CD14-positive monocyte (primary cell): ENCODE data around the gene TMCC1. TPM values are rescaled to one million over a fixed set of nuclear protein-coding genes. Genes with fewer than 3 reads are reported as not detected.
A peak's percentile ranks its signal among the peaks of the same experiment; 100 is the strongest.
"Not testable (repeated sequence)": the region's sequence is repeated elsewhere in the genome, so short reads cannot be mapped to it uniquely, and the experiment has no call there.

Experiments used
- DNase-seq, 3 donors: peaks; one replicate each; pipeline ENCODE4 v3.0.0-alpha.2; 2011 to 2022
- H2AFZ ChIP-seq: 2 replicates; pipeline ENCODE4 v1.6.0; 2012; ENCODE audit warnings: mild to moderate bottlenecking, low read depth, low read length, inconsistent platforms; ENCODE audit not compliant: insufficient read depth, poor library complexity, severe bottlenecking
- H3K27ac ChIP-seq, 2 donors: 1 replicate in 1 of 2; 2 replicates in 1 of 2; pipeline ENCODE4 v1.5.1; 2012 to 2013; ENCODE audit warnings: low read length in 2 of 2, control low read depth in 1 of 2, inconsistent platforms in 1 of 2, low read depth in 1 of 2, mild to moderate bottlenecking in 1 of 2
- H3K27me3 ChIP-seq, 2 donors: one replicate each; pipeline versions ENCODE4 v1.6.0 to v1.6.1; 2011 to 2013; ENCODE audit warnings: low read length in 2 of 2; ENCODE audit not compliant: control insufficient read depth in 2 of 2, insufficient read depth in 2 of 2
- H3K36me3 ChIP-seq, 2 donors: replicated peaks in 1 of 2; 1 replicate in 1 of 2; 2 replicates in 1 of 2; pipeline versions ENCODE4 v1.5.1 to v1.6.1; 2012 to 2013; ENCODE audit warnings: low read length in 2 of 2, control low read depth in 1 of 2, inconsistent platforms in 1 of 2, mild to moderate bottlenecking in 1 of 2; ENCODE audit not compliant: insufficient read depth in 2 of 2, control insufficient read depth in 1 of 2
- H3K4me1 ChIP-seq, 2 donors: 1 replicate in 1 of 2; 2 replicates in 1 of 2; pipeline versions ENCODE4 v1.5.1 to v1.6.1; 2012 to 2013; ENCODE audit warnings: low read length in 2 of 2, control low read depth in 1 of 2, inconsistent platforms in 1 of 2, mild to moderate bottlenecking in 1 of 2, moderate library complexity in 1 of 2; ENCODE audit not compliant: insufficient read depth in 2 of 2, control insufficient read depth in 1 of 2
- H3K4me2 ChIP-seq: replicated peaks from 2 replicates; pipeline ENCODE3; 2012; ENCODE audit warnings: low read length, moderate library complexity, mild to moderate bottlenecking; ENCODE audit not compliant: poor library complexity, severe bottlenecking; ENCODE audit errors: extremely low read depth
- H3K4me3 ChIP-seq, 3 experiments: fragments of 200-600 bp in 1 of 3; sonication (generic) in 1 of 3; replicated peaks in 1 of 3; 1 replicate in 2 of 3; 2 replicates in 1 of 3; pipeline ENCODE4 v1.5.1; 2011 to 2013; ENCODE audit warnings: low read length in 3 of 3, mild to moderate bottlenecking in 3 of 3, control low read depth in 2 of 3, low read depth in 2 of 3, inconsistent platforms in 1 of 3, moderate library complexity in 1 of 3
- H3K79me2 ChIP-seq: 2 replicates; pipeline ENCODE4 v1.6.0; 2012; ENCODE audit warnings: mild to moderate bottlenecking, control low read depth, inconsistent platforms, low read length, moderate library complexity; ENCODE audit not compliant: insufficient read depth
- H3K9ac ChIP-seq: 2 replicates; pipeline ENCODE4 v1.6.0; 2017; ENCODE audit warnings: low read length, mild to moderate bottlenecking; ENCODE audit not compliant: insufficient read depth, poor library complexity, severe bottlenecking
- H3K9me3 ChIP-seq, 2 donors: replicated peaks in 1 of 2; 1 replicate in 1 of 2; 2 replicates in 1 of 2; pipeline versions ENCODE4 v1.5.1 to v1.6.1; 2012 to 2013; ENCODE audit warnings: low read length in 2 of 2, control low read depth in 1 of 2; ENCODE audit not compliant: control insufficient read depth in 1 of 2, insufficient read depth in 1 of 2
- H4K20me1 ChIP-seq: 2 replicates; pipeline ENCODE4 v1.6.0; 2012; ENCODE audit warnings: mild to moderate bottlenecking, low read length, control low read depth, moderate library complexity; ENCODE audit not compliant: insufficient read depth
- H3K27ac Mint-ChIP-seq, 7 donors: one replicate each; pipeline ENCODE4 v1.8.0; 2020; ENCODE audit warnings: mild to moderate bottlenecking in 7 of 7, mixed read lengths in 7 of 7, moderate library complexity in 6 of 7, inconsistent platforms in 2 of 7
- H3K27me3 Mint-ChIP-seq, 3 donors: one replicate each; pipeline ENCODE4 v1.8.0; 2021 to 2022; ENCODE audit warnings: low read depth in 3 of 3, mild to moderate bottlenecking in 3 of 3, mixed read lengths in 3 of 3, moderate library complexity in 3 of 3, inconsistent platforms in 1 of 3
- H3K36me3 Mint-ChIP-seq, 2 donors: one replicate each; pipeline ENCODE4 v1.8.0; 2020; ENCODE audit warnings: mixed read lengths in 2 of 2, inconsistent platforms in 1 of 2, mild to moderate bottlenecking in 1 of 2
- H3K4me1 Mint-ChIP-seq: one replicate; pipeline ENCODE4 v1.8.0; 2020; ENCODE audit warnings: mild to moderate bottlenecking, mixed read lengths
- H3K4me3 Mint-ChIP-seq, 2 donors: one replicate each; pipeline ENCODE4 v1.8.0; 2020; ENCODE audit warnings: mild to moderate bottlenecking in 2 of 2, mixed read lengths in 2 of 2, moderate library complexity in 1 of 2
- H3K9me3 Mint-ChIP-seq, 7 donors: one replicate each; pipeline ENCODE4 v1.8.0; 2020 to 2022; ENCODE audit warnings: mixed read lengths in 7 of 7, mild to moderate bottlenecking in 6 of 7, moderate library complexity in 6 of 7, inconsistent platforms in 2 of 7
- CTCF ChIP-seq: fragments of 200-600 bp; IDR thresholded peaks from one replicate; pipeline ENCODE4 v1.8.0; 2022; ENCODE audit warnings: antibody characterized with exemption, mild to moderate bottlenecking
- WGBS: methylation state at CpG from one replicate; pipeline ENCODE4 v1.1.5; 2013; ENCODE audit warnings: missing lambda C conversion rate; ENCODE audit not compliant: insufficient coverage; 5-methylcytosine and 5-hydroxymethylcytosine counted together
- intact Hi-C, 2 donors: fragments of 100-400 bp; cut with micrococcal nuclease; formaldehyde crosslinking; loops; one replicate each; pipeline versions ENCODE4 v1.15.0 to v1.15.1; 2023
- polyA plus RNA-seq, 3 donors: library from polyadenylated mRNA; depleted of rRNA in 1 of 3; unstranded in 2 of 3; stranded (reverse) in 1 of 3; fragments of 300-500 nt in 2 of 3; fragments of >200 nt in 1 of 3; fragmentation: Illumina TruSeq in 2 of 3; gene quantifications; 1 replicate in 2 of 3; 2 replicates in 1 of 3; pipeline ENCODE4 v1.2.3, GENCODE V29; 2012 to 2021

TMCC1 gene
- polyA plus RNA-seq, 3 donors, result 5.0 to 10.2 (median 5.0) TPM

- H3K27me3 Mint-ChIP-seq, result no peaks in the 10 kb centered on the region
- H3K4me2 ChIP-seq, result no peak overlapping the region
- H2AFZ ChIP-seq, result no peak overlapping the region
- no peak for DNase-seq
- no peak for TF ChIP-seq CTCF
- no peaks in the 10 kb centered on the region for H4K20me1 ChIP-seq
- peaks cover 15% of the 10 kb centered on the region for H3K4me1 Mint-ChIP-seq
- H3K4me3 Mint-ChIP-seq, result no peak overlapping the region
- no peaks in the 10 kb centered on the region for H3K27me3 ChIP-seq
- no peak overlapping the region for H3K27ac Mint-ChIP-seq
- H3K9me3 ChIP-seq, result no peaks in the 10 kb centered on the region
- H3K79me2 ChIP-seq, result peaks cover 3% of the 10 kb centered on the region
- no peak overlapping the region for H3K9ac ChIP-seq
- no peak overlapping the region for H3K27ac ChIP-seq
- peaks cover 2 to 15% of the 10 kb centered on the region in 2 donors for H3K36me3 Mint-ChIP-seq
- H3K9me3 Mint-ChIP-seq, result peaks cover 0 to 2% (median 0%) of the 10 kb centered on the region in 7 donors
- no peak overlapping the region for H3K4me3 ChIP-seq
- H3K36me3 ChIP-seq, result no peaks in the 10 kb centered on the region
- no CpG with 5 or more reads among the region's 2 CpGs for WGBS
- peaks cover 0 to 6% of the 10 kb centered on the region in 2 donors for H3K4me1 ChIP-seq
- intact Hi-C loops, result loop anchor here in 1 of 2 donors (10.0 kb wide), 1 partner anchor 100 kb away; no protein-coding TSS in a partner anchor
Observed at GRCh38 chr3:129835198-129835597, 58.3 kb downstream of the TMCC1 start.

GRCh38 chr3:129834580-129834979 is 58.9 kb downstream of the TMCC1 start:
- Histone ChIP-seq H3K4me2 (no peak overlapping the region), H2AFZ (no peak overlapping the region), H3K27ac (no peak overlapping the region), H3K9me3 (no peaks in the 10 kb centered on the region), H3K4me3 (no peak overlapping the region), H3K36me3 (no peaks in the 10 kb centered on the region), H3K79me2 (peaks cover 3% of the 10 kb centered on the region), H3K4me1 (peaks cover 0 to 6% of the 10 kb centered on the region in 2 donors), H3K27me3 (no peaks in the 10 kb centered on the region), H4K20me1 (no peaks in the 10 kb centered on the region), H3K9ac (no peak overlapping the region)
- 100% methylated on average over 1 of the region's 5 CpGs for WGBS
- DNase-seq, result no peak
- peaks cover 0 to 2% (median 0%) of the 10 kb centered on the region in 7 donors for H3K9me3 Mint-ChIP-seq
- H3K36me3 Mint-ChIP-seq, result peaks cover 2 to 12% of the 10 kb centered on the region in 2 donors
- H3K27me3 Mint-ChIP-seq, result no peaks in the 10 kb centered on the region
- intact Hi-C loops, result loop anchor here (5.0 to 10.0 kb wide), 2 partner anchors 100 to 452 kb away; no protein-coding TSS in a partner anchor
- TF ChIP-seq CTCF, result no peak
- H3K4me1 Mint-ChIP-seq, result peaks cover 15% of the 10 kb centered on the region
- H3K4me3 Mint-ChIP-seq, result no peak overlapping the region
- no peak overlapping the region for H3K27ac Mint-ChIP-seq

- H3K27me3 Mint-ChIP-seq, result not testable (repeated sequence)
Observed at GRCh38 chr3:129831942-129832341, 61.6 kb downstream of the TMCC1 start.

More at GRCh38 chr3:129831942-129832341, 61.6 kb downstream of the TMCC1 start:
- H3K4me1 Mint-ChIP-seq, result peaks cover 28% of the 10 kb centered on the region
- not testable (repeated sequence) for H3K9ac ChIP-seq, H3K4me2 ChIP-seq, DNase-seq, H3K27me3 ChIP-seq, H3K9me3 Mint-ChIP-seq, H2AFZ ChIP-seq, H3K4me3 ChIP-seq, H3K27ac ChIP-seq, H3K9me3 ChIP-seq, H3K79me2 ChIP-seq, H3K4me3 Mint-ChIP-seq, H3K36me3 Mint-ChIP-seq, H4K20me1 ChIP-seq, H3K36me3 ChIP-seq
- H3K27ac Mint-ChIP-seq, result peak overlapping the region in 2 of 7 donors; percentile 2 to 50
- H3K4me1 ChIP-seq, result peaks cover 15 to 17% of the 10 kb centered on the region in 2 donors
- intact Hi-C loops, result loop anchor here (5.0 to 10.0 kb wide), 2 partner anchors 103 to 450 kb away; no protein-coding TSS in a partner anchor
- WGBS, result no CpG with 5 or more reads among the region's 6 CpGs
